Endothelial cell of umbilical vein (primary cell): ENCODE measurements around the gene MOK. TPM values are rescaled to one million over a fixed set of nuclear protein-coding genes. Genes with fewer than 3 reads are reported as not detected.

ENCODE experiments used
- BruUV-seq: library from RNA; stranded (reverse); fragments of 400-500 nt; replicated peaks from 2 replicates; lab custom pipeline; 2021; lab: Mats Ljungman, UMichigan
- CTCF ChIA-PET: fragments of 300-600, 350-600 bp; sonication (Branson Sonifier 250); formaldehyde crosslinking; loops from one replicate; lab custom pipeline; 2021; ENCODE audit warnings: antibody characterized with exemption, inconsistent platforms; lab: Charles Lee
- POLR2A ChIA-PET: fragments of 300-600, 350-600 bp; sonication (Branson Sonifier 250); formaldehyde crosslinking; loops from one replicate; lab custom pipeline; 2021; ENCODE audit warnings: antibody characterized with exemption, inconsistent platforms; lab: Charles Lee
- DNase-seq: peaks from one replicate; pipeline ENCODE4 v3.0.0-alpha.2; 2011; ENCODE audit warnings: low read depth, low spot score
- FAIRE-seq: peaks from 2 replicates; lab custom pipeline; 2011; peaks lifted over from hg19 to GRCh38; lab: Jason Lieb, UNC
- H2AFZ ChIP-seq: 2 replicates; pipeline ENCODE4 v1.6.0; 2012; ENCODE audit warnings: low read depth, low read length, control low read depth, inconsistent platforms
- H3K27ac ChIP-seq: 2 replicates; pipeline ENCODE4 v1.5.1; 2011; ENCODE audit warnings: low read depth, mild to moderate bottlenecking, control low read depth, low read length, moderate library complexity; ENCODE audit not compliant: insufficient read depth
- H3K27me3 ChIP-seq, 2 experiments: 2 replicates each; pipeline versions ENCODE4 v1.6.0 to v1.6.1; 2011; ENCODE audit warnings: low read length in 2 of 2, mixed read lengths in 1 of 2; ENCODE audit not compliant: control insufficient read depth in 2 of 2, insufficient read depth in 2 of 2
- H3K36me3 ChIP-seq, 2 experiments: 2 replicates in 1 of 2; 3 replicates in 1 of 2; pipeline ENCODE4 v1.5.1; 2011; ENCODE audit warnings: low read length in 2 of 2, mild to moderate bottlenecking in 1 of 2, moderate library complexity in 1 of 2; ENCODE audit not compliant: control insufficient read depth in 2 of 2, insufficient read depth in 2 of 2; ENCODE audit errors: extremely low read depth in 1 of 2
- H3K4me1 ChIP-seq: 3 replicates; pipeline ENCODE4 v1.5.1; 2011; ENCODE audit warnings: mild to moderate bottlenecking, low read length; ENCODE audit not compliant: control insufficient read depth, insufficient read depth; ENCODE audit errors: extremely low read depth
- H3K4me2 ChIP-seq: 2 replicates; pipeline ENCODE4 v1.6.1; 2011; ENCODE audit warnings: low read length, control low read depth, mixed read lengths; ENCODE audit not compliant: insufficient read depth
- H3K4me3 ChIP-seq, 3 experiments: fragments of 200-600 bp in 1 of 3; sonication (generic), shearing (Covaris generic) in 1 of 3; replicated peaks in 1 of 3; 2 replicates each; pipeline ENCODE4 v1.5.1; 2011 to 2016; ENCODE audit warnings: control low read depth in 3 of 3, low read length in 3 of 3, mild to moderate bottlenecking in 2 of 3, inconsistent platforms in 1 of 3, low read depth in 1 of 3, moderate library complexity in 1 of 3; ENCODE audit not compliant: insufficient read depth in 1 of 3
- H3K79me2 ChIP-seq: 2 replicates; pipeline ENCODE4 v1.6.0; 2012; ENCODE audit warnings: low read length, inconsistent platforms; ENCODE audit not compliant: control insufficient read depth, insufficient read depth
- H3K9ac ChIP-seq: replicated peaks from 2 replicates; pipeline ENCODE3; 2011; ENCODE audit warnings: low read length, control low read depth; ENCODE audit not compliant: insufficient read depth; ENCODE audit errors: extremely low read depth
- H3K9me1 ChIP-seq: replicated peaks from 3 replicates; pipeline ENCODE4 v1.6.0; 2011; ENCODE audit warnings: mild to moderate bottlenecking, low read length; ENCODE audit not compliant: control insufficient read depth, insufficient read depth; ENCODE audit errors: extremely low read depth
- H3K9me3 ChIP-seq: replicated peaks from 2 replicates; pipeline ENCODE4 v1.5.1; 2012; ENCODE audit warnings: low read length, inconsistent platforms; ENCODE audit not compliant: control insufficient read depth, insufficient read depth
- H4K20me1 ChIP-seq: replicated peaks from 2 replicates; pipeline ENCODE3; 2011; ENCODE audit warnings: mild to moderate bottlenecking, low read length; ENCODE audit not compliant: control insufficient read depth, insufficient read depth; ENCODE audit errors: extremely low read depth
- EZH2 ChIP-seq: IDR thresholded peaks from 2 replicates; pipeline ENCODE4 v1.6.1; 2012; ENCODE audit warnings: borderline replicate concordance, low read depth, mild to moderate bottlenecking, moderate library complexity, low read length, inconsistent platforms; ENCODE audit not compliant: severe bottlenecking
- FOS ChIP-seq: IDR thresholded peaks from 2 replicates; pipeline ENCODE4 v1.6.1; 2011; ENCODE audit warnings: mild to moderate bottlenecking, low read length, moderate library complexity, borderline replicate concordance; ENCODE audit not compliant: insufficient read depth
- GATA2 ChIP-seq: IDR thresholded peaks from 2 replicates; pipeline ENCODE4 v1.7.0; 2011; ENCODE audit warnings: low read depth, mild to moderate bottlenecking, moderate library complexity, mixed read lengths, low read length; ENCODE audit not compliant: insufficient read length, insufficient read depth
- JUN ChIP-seq: IDR thresholded peaks from 2 replicates; pipeline ENCODE4 v1.6.1; 2011; ENCODE audit warnings: borderline replicate concordance, low read depth; ENCODE audit not compliant: insufficient read length, insufficient read depth
- MYC ChIP-seq: IDR thresholded peaks from one replicate; pipeline ENCODE4 v1.6.1; 2011; ENCODE audit warnings: mild to moderate bottlenecking, low read depth, low read length
- POLR2A ChIP-seq: IDR thresholded peaks from 2 replicates; pipeline ENCODE4 v1.6.1; 2012; ENCODE audit warnings: low read depth, mild to moderate bottlenecking, control low read depth, low read length
- POLR2AphosphoS5 ChIP-seq: IDR thresholded peaks from 2 replicates; pipeline ENCODE4 v1.6.1; 2012; ENCODE audit warnings: low read depth, mild to moderate bottlenecking, control low read depth, low read length, moderate library complexity; ENCODE audit not compliant: insufficient read depth
- dilution Hi-C: fragments of 300-500 bp; cut with MboI; formaldehyde crosslinking; loops from one replicate; pipeline ENCODE4 v1.15.0; 2019; ENCODE audit warnings: low sequenced_read_pairs; ENCODE audit not compliant: extremely low pct_ligation_motif_present
- intact Hi-C: fragments of 100-400 bp; cut with micrococcal nuclease; formaldehyde crosslinking; loops from one replicate; pipeline ENCODE4 v1.10.0; 2022
- polyA plus RNA-seq, 4 experiments: library from polyadenylated mRNA; depleted of rRNA in 3 of 4; stranded (reverse) in 3 of 4; unstranded in 1 of 4; fragments of >200 nt; gene quantifications; 2 replicates each; pipeline versions ENCODE4 v1.2.1 to v1.2.3, GENCODE V29; 2011 to 2012; ENCODE audit warnings: missing spikeins in 1 of 4
- total RNA-seq: library from RNA; stranded (reverse); gene quantifications from 2 replicates; pipeline ENCODE4 v1.2.3, GENCODE V29; 2021
- TF ChIP-seq, protein P1 (sequence below), 2 donors: IDR thresholded peaks; 1 replicate in 1 of 2; 2 replicates in 1 of 2; pipeline ENCODE4 v1.5.1; 2011; ENCODE audit warnings: low read length in 2 of 2, mild to moderate bottlenecking in 2 of 2, moderate library complexity in 2 of 2, control low read depth in 1 of 2, inconsistent platforms in 1 of 2, low read depth in 1 of 2; ENCODE audit not compliant: insufficient read depth in 1 of 2; ENCODE audit errors: extremely low read depth in 1 of 2
- TF ChIP-seq, protein P2 (sequence below): IDR thresholded peaks from 2 replicates; pipeline ENCODE4 v1.6.1; 2011; ENCODE audit not compliant: insufficient read depth, insufficient read length

The MOK gene
- total and polyA plus RNA-seq, 2 donors (not counting 3 experiments of a cell fraction or from before 2014, with no cell fraction given) = 6.1 to 8.6 TPM

GRCh38 chr14:102277874-102278630 is 26.9 kb downstream of the MOK start:
- no peaks in the 10 kb centered on the region for H3K79me2 ChIP-seq
- no peaks in the 10 kb centered on the region for H3K36me3 ChIP-seq
- no peaks in the 10 kb centered on the region for H4K20me1 ChIP-seq
- H3K27me3 ChIP-seq = no peaks in the 10 kb centered on the region
- no peak for DNase-seq
- TF ChIP-seq POLR2AphosphoS5 (no peak), JUN (no peak), POLR2A (no peak), EZH2 (no peak), GATA2 (no peak), MYC (no peak), FOS (no peak)
- TF ChIP-seq, protein P1, sequence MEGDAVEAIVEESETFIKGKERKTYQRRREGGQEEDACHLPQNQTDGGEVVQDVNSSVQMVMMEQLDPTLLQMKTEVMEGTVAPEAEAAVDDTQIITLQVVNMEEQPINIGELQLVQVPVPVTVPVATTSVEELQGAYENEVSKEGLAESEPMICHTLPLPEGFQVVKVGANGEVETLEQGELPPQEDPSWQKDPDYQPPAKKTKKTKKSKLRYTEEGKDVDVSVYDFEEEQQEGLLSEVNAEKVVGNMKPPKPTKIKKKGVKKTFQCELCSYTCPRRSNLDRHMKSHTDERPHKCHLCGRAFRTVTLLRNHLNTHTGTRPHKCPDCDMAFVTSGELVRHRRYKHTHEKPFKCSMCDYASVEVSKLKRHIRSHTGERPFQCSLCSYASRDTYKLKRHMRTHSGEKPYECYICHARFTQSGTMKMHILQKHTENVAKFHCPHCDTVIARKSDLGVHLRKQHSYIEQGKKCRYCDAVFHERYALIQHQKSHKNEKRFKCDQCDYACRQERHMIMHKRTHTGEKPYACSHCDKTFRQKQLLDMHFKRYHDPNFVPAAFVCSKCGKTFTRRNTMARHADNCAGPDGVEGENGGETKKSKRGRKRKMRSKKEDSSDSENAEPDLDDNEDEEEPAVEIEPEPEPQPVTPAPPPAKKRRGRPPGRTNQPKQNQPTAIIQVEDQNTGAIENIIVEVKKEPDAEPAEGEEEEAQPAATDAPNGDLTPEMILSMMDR (IDR thresholded peaks at IDR 0.05; ENCODE audit: extremely low read depth in 1 of 2, insufficient read depth in 1 of 2, low read depth in 1 of 2, low read length in 2 of 2) = no peak
- TF ChIP-seq, protein P2, sequence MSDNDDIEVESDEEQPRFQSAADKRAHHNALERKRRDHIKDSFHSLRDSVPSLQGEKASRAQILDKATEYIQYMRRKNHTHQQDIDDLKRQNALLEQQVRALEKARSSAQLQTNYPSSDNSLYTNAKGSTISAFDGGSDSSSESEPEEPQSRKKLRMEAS = no peak
- dilution Hi-C loops = no loop called here
- H3K27ac ChIP-seq = no peak overlapping the region
- no peak overlapping the region for H3K9ac ChIP-seq
- FAIRE-seq = no peak
- no peaks in the 10 kb centered on the region for H3K9me1 ChIP-seq
- BruUV-seq = no TSS peak
- intact Hi-C loops = no loop called here
- H3K9me3 ChIP-seq = no peaks in the 10 kb centered on the region
- no peak overlapping the region for H3K4me3 ChIP-seq
- CTCF ChIA-PET = no interaction called here
- H3K4me2 ChIP-seq = no peak overlapping the region
- H2AFZ ChIP-seq = no peak overlapping the region
- H3K4me1 ChIP-seq = no peaks in the 10 kb centered on the region
- POLR2A ChIA-PET = no interaction called here
